ENCODE data around the gene IGFBP1. TPM values are rescaled to one million over a fixed set of nuclear protein-coding genes. Genes with fewer than 3 reads are reported as not detected.

IGFBP1 gene
- polyA plus RNA-seq, 4 donors, result 0.27 TPM; not detected in 3

DNA sequence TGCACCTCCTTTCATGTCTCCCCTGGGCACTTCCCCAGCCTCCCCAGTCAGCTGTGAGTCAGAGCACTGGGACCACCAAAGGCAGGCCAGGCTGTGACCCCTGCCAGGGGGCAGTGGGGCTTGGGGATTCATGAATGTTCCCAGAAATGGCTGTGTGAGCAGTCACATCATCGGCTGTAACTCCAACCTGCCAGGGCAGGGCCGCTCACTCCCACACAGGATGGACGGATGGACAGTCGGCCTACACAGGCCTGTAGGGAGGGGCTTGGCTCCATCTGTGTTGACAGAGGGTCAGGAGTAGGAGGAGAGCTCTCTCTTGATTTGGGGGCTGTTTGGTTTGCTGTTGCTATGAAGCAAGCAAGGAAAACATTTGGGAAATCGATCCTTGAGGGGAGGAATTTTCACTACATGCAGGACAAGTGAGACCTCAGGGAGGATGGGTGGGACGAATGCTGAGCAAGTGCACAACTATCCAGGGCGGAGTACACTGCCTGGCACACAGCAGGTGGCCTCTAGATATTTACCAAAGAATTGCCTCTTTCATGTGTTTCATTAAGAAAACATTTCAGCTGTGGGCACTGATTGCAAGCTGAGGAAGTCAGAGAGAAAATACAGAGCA lies 2.9 kb upstream of the IGFBP1 start:
- no peaks in the 10 kb centered on the region for H3K36me3 ChIP-seq (ENCODE audit: control insufficient read depth in 3 of 3, insufficient read depth in 2 of 3, low read depth in 1 of 3, low read length in 3 of 3)
- H3K4me1 ChIP-seq (ENCODE audit: control insufficient read depth in 3 of 3, insufficient read depth in 2 of 3, low read depth in 1 of 3, low read length in 2 of 3), result no peaks in the 10 kb centered on the region
- H3K27ac ChIP-seq (ENCODE audit: low read depth in 1 of 3, low read length in 2 of 3), result no peak overlapping the region
- no peak overlapping the region for H3K4me3 ChIP-seq (ENCODE audit: low read depth in 1 of 3, low read length in 3 of 3)
- WGBS, 3 donors, result 51 to 63% (median 53%) methylated on average over 7 of the region's 7 CpGs
- DNase-seq, result no peak
- H3K9me3 ChIP-seq (ENCODE audit: control insufficient read depth in 2 of 2, insufficient read depth in 1 of 2, low read depth in 1 of 2, low read length in 1 of 2), result no peaks in the 10 kb centered on the region
- FAIRE-seq, result no peak
- H3K27me3 ChIP-seq (ENCODE audit: control insufficient read depth in 3 of 3, insufficient read depth in 3 of 3, low read length in 3 of 3), result peaks cover 14 to 43% (median 19%) of the 10 kb centered on the region in 3 donors

DNA sequence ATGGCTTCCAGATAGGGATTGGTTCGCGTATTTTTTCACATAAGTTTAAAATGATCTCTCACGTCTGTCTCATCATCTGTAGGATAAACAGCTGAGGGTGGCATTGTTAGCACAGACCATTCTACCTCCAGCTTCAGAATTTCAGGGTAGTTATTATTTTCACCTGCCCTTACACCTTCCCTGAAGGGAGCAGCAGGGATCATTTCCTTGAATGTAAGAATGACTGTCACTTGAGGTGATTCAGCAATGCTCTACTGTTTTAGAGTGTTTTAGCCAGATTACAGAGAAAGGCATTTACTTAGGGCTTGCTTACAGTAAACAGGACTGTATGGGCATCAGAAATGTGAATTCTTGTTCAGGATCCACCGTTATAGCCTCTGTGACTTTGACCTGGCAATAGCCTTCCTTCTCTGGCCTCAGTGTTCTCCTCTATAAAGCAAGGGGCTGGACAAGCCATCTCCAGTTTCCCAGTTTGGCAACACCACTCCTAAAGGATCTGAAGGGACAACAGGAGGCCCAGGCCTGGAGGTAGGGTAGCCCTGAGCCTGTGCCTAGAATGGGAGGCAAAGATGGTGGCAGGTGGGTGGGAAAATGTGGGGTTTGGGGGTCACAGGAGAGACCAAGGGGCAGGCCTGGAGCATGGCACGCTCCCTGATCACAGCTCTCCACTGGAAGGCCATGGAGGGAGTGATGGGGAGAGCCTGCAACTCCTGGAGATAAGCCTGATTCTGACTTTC lies 1.2 kb upstream of the IGFBP1 start:
- Histone ChIP-seq H3K27ac (ENCODE audit: low read depth in 1 of 3, low read length in 2 of 3) (no peak overlapping the region), H3K27me3 (ENCODE audit: control insufficient read depth in 3 of 3, insufficient read depth in 3 of 3, low read length in 3 of 3) (peaks cover 14 to 46% (median 19%) of the 10 kb centered on the region in 3 donors), H3K36me3 (ENCODE audit: control insufficient read depth in 3 of 3, insufficient read depth in 2 of 3, low read depth in 1 of 3, low read length in 3 of 3) (no peaks in the 10 kb centered on the region), H3K9me3 (ENCODE audit: control insufficient read depth in 2 of 2, insufficient read depth in 1 of 2, low read depth in 1 of 2, low read length in 1 of 2) (no peaks in the 10 kb centered on the region), H3K4me1 (ENCODE audit: control insufficient read depth in 3 of 3, insufficient read depth in 2 of 3, low read depth in 1 of 3, low read length in 2 of 3) (no peaks in the 10 kb centered on the region), H3K4me3 (ENCODE audit: low read depth in 1 of 3, low read length in 3 of 3) (no peak overlapping the region)
- 79 to 92% (median 84%) methylated on average over 5 of the region's 5 CpGs for WGBS, 3 donors
- no peak for FAIRE-seq
- DNase-seq, result no peak

DNA sequence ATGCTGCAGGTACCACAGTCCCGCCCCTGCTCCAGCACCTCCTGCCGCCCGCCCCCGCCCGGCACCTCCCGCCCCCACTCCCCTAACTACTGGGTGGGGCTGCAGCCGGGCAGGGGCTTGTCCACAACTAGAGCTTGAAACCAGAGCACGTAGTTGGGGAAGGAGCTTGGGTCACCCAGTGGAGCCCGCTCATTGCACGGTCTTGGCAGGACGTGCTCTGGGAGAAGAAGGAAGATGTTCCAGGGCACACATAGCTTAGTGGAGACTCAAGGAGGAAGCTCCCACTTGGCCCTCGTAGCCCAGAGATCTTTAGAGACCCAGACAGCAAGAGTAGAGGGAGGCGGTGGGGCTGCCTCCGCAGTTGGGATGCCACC lies 692 bp downstream of the IGFBP1 start:
- FAIRE-seq (no peak), DNase-seq (no peak)
- Histone ChIP-seq H3K27me3 (ENCODE audit: control insufficient read depth in 3 of 3, insufficient read depth in 3 of 3, low read length in 3 of 3) (peaks cover 14 to 51% (median 19%) of the 10 kb centered on the region in 3 donors), H3K36me3 (ENCODE audit: control insufficient read depth in 3 of 3, insufficient read depth in 2 of 3, low read depth in 1 of 3, low read length in 3 of 3) (no peaks in the 10 kb centered on the region), H3K4me1 (ENCODE audit: control insufficient read depth in 3 of 3, insufficient read depth in 2 of 3, low read depth in 1 of 3, low read length in 2 of 3) (no peaks in the 10 kb centered on the region), H3K27ac (ENCODE audit: low read depth in 1 of 3, low read length in 2 of 3) (no peak overlapping the region), H3K9me3 (ENCODE audit: control insufficient read depth in 2 of 2, insufficient read depth in 1 of 2, low read depth in 1 of 2, low read length in 1 of 2) (no peaks in the 10 kb centered on the region), H3K4me3 (ENCODE audit: low read depth in 1 of 3, low read length in 3 of 3) (peak overlapping the region in 1 of 3 donors; percentile 8)
- WGBS, 3 donors, result 9 to 14% (median 13%) methylated on average over 14 of the region's 14 CpGs

DNA sequence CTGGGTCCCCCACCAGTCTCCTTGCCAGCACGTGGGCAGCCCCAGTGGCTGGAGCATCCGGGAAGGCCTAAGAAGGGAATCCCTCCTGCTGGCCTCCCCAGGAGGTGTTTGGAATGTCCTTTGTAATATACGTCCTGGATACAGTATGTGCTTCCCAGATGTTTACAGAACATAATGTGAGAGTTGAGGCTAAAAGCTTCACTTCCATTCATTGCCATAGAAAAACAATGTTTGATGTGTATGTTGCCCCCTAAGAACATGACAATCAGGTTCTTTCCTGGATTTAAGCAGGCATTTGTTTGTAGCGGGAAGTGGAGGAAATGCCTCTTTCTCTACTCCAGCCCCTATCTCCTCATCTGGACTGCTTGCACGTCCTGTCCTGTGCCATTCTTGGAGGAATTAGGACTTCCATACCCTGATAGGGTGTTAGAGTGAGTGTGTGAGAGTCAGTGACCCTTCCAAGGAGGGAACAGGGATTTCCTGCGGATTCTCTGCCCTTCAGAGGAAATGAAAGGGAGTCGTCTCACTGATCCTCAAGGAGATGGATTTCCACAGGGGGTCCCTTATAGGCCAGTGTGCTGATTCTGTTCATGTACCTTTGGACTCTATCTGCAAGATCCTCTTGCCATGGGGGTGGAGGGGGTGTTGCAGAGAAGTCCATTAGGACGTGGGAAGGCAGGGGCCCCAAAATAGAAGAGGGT lies 1.2 kb downstream of the IGFBP1 start:
- H3K9me3 ChIP-seq (ENCODE audit: control insufficient read depth in 2 of 2, insufficient read depth in 1 of 2, low read depth in 1 of 2, low read length in 1 of 2), result no peaks in the 10 kb centered on the region
- WGBS, 3 donors, result 49 to 56% (median 51%) methylated on average over 8 of the region's 8 CpGs
- no peak overlapping the region for H3K27ac ChIP-seq (ENCODE audit: low read depth in 1 of 3, low read length in 2 of 3)
- peaks cover 14 to 50% (median 19%) of the 10 kb centered on the region in 3 donors for H3K27me3 ChIP-seq (ENCODE audit: control insufficient read depth in 3 of 3, insufficient read depth in 3 of 3, low read length in 3 of 3)
- H3K4me1 ChIP-seq (ENCODE audit: control insufficient read depth in 3 of 3, insufficient read depth in 2 of 3, low read depth in 1 of 3, low read length in 2 of 3), result no peaks in the 10 kb centered on the region
- FAIRE-seq (no peak), DNase-seq (no peak)
- H3K4me3 ChIP-seq (ENCODE audit: low read depth in 1 of 3, low read length in 3 of 3), result no peak overlapping the region
- H3K36me3 ChIP-seq (ENCODE audit: control insufficient read depth in 3 of 3, insufficient read depth in 2 of 3, low read depth in 1 of 3, low read length in 3 of 3), result no peaks in the 10 kb centered on the region

DNA sequence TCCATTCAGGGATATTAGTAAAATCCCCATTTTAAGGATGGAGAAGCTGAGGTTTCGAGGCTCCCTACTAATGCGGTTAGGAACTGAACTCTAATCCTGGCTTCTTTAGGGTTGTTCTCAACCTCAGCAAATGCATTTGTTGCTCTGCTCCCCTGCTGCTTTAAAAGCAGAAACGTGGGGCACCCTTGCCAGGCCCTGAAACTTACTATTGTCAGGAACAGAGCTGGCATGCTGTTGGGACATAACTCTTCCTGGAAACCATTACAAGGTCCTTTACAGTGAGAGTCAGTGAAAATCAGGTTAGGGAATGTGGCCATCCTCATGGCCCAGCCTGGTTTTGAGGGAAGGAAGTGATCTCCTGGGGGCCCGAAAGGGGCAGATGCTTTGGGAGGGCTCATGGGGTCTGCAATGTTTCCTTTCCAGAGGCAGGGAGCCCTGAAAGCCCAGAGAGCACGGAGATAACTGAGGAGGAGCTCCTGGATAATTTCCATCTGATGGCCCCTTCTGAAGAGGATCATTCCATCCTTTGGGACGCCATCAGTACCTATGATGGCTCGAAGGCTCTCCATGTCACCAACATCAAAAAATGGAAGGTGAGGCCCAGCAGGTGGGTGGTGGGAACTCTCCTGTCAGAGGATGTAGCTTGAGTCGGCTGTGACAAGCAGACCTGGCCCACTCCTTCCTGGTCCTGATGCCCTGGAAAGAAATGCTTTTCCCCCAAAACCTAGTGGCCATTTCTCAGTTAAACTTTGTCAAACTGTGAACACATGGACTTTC lies 2.0 kb downstream of the IGFBP1 start:
- peaks cover 14 to 44% (median 16%) of the 10 kb centered on the region in 3 donors for H3K27me3 ChIP-seq (ENCODE audit: control insufficient read depth in 3 of 3, insufficient read depth in 3 of 3, low read length in 3 of 3)
- H3K27ac ChIP-seq (ENCODE audit: low read depth in 1 of 3, low read length in 2 of 3), result no peak overlapping the region
- DNase-seq, result no peak
- no peaks in the 10 kb centered on the region for H3K4me1 ChIP-seq (ENCODE audit: control insufficient read depth in 3 of 3, insufficient read depth in 2 of 3, low read depth in 1 of 3, low read length in 2 of 3)
- H3K4me3 ChIP-seq (ENCODE audit: low read depth in 1 of 3, low read length in 3 of 3), result no peak overlapping the region
- WGBS, 3 donors, result 74 to 83% (median 81%) methylated on average over 8 of the region's 8 CpGs
- H3K36me3 ChIP-seq (ENCODE audit: control insufficient read depth in 3 of 3, insufficient read depth in 2 of 3, low read depth in 1 of 3, low read length in 3 of 3), result no peaks in the 10 kb centered on the region
- H3K9me3 ChIP-seq (ENCODE audit: control insufficient read depth in 2 of 2, insufficient read depth in 1 of 2, low read depth in 1 of 2, low read length in 1 of 2), result no peaks in the 10 kb centered on the region
- no peak for FAIRE-seq

DNA sequence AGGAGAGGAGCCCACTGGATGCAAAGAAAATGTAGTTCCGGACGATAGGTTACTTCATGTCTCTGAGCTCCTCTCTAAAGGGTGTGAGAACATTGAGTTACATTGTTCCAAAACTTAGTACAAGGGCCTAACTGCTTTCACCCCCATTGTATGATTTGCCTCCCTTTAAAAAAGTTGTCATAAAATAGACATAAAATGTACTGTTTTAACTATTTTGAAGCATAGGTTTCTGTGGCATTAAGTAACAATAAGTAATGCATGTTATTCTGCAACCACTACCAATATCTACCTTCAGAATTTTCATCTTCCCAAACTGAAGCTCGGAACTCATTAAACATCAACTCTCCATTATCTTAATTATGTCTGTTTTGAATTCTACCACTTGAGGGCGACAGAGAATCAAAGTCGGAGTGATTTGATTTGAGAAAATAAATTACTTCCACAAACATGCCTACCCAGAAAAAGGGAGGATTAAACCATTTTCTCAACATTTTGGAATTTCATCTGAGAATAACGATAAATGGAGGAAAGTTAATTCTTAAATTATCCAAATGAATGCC lies 2.7 kb downstream of the IGFBP1 start:
- Histone ChIP-seq H3K4me3 (ENCODE audit: low read depth in 1 of 3, low read length in 3 of 3) (no peak overlapping the region), H3K36me3 (ENCODE audit: control insufficient read depth in 3 of 3, insufficient read depth in 2 of 3, low read depth in 1 of 3, low read length in 3 of 3) (no peaks in the 10 kb centered on the region), H3K9me3 (ENCODE audit: control insufficient read depth in 2 of 2, insufficient read depth in 1 of 2, low read depth in 1 of 2, low read length in 1 of 2) (no peaks in the 10 kb centered on the region), H3K4me1 (ENCODE audit: control insufficient read depth in 3 of 3, insufficient read depth in 2 of 3, low read depth in 1 of 3, low read length in 2 of 3) (no peaks in the 10 kb centered on the region), H3K27me3 (ENCODE audit: control insufficient read depth in 3 of 3, insufficient read depth in 3 of 3, low read length in 3 of 3) (peaks cover 12 to 38% (median 14%) of the 10 kb centered on the region in 3 donors), H3K27ac (ENCODE audit: low read depth in 1 of 3, low read length in 2 of 3) (no peak overlapping the region)
- DNase-seq, result peak; percentile 31 to 43
- 33 to 39% (median 37%) methylated on average over 6 of the region's 6 CpGs for WGBS, 3 donors
- no peak for FAIRE-seq

DNA sequence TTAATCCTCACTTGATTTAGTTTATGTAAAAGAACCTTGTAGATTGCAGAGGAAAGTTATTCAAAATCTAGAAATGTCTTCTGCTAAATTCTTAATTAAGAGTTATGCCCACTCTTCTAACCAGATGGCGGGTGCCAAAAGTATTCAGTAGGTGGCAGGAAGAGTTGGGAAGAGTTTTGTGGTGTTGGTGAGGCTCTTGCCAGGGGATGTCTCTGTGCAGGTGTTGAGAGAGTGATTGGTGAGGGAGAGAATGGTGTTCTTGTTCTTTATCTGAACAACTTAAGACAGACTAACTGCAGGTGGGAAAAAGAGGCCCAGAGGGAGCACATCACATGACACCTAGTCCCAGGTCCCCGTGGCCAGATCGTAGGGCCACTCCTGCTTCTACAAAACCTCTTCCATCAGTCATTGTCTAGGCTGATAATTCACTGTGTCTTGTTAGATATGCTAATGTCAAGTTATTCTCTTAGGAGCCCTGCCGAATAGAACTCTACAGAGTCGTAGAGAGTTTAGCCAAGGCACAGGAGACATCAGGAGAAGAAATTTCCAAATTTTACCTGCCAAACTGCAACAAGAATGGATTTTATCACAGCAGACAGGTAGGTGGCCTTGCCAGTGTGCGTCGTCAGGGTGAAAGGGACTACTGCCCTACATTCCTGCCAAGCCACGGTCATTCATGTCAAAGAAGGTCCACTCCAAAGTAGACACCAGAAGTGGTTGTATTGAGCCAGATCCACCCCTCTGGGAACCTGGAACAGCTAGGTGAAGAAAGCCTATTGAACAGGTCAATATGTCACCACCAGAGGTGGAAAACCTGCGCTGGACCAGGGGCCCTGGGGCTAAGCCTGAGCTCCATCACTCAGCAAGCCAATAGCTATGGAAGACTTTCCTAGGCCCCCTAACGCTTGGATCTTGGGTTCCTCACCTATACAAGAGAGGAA lies 3.4 kb downstream of the IGFBP1 start:
- Histone ChIP-seq H3K4me3 (ENCODE audit: low read depth in 1 of 3, low read length in 3 of 3) (no peak overlapping the region), H3K4me1 (ENCODE audit: control insufficient read depth in 3 of 3, insufficient read depth in 2 of 3, low read depth in 1 of 3, low read length in 2 of 3) (no peaks in the 10 kb centered on the region), H3K27ac (ENCODE audit: low read depth in 1 of 3, low read length in 2 of 3) (no peak overlapping the region), H3K9me3 (ENCODE audit: control insufficient read depth in 2 of 2, insufficient read depth in 1 of 2, low read depth in 1 of 2, low read length in 1 of 2) (no peaks in the 10 kb centered on the region), H3K36me3 (ENCODE audit: control insufficient read depth in 3 of 3, insufficient read depth in 2 of 3, low read depth in 1 of 3, low read length in 3 of 3) (no peaks in the 10 kb centered on the region), H3K27me3 (ENCODE audit: control insufficient read depth in 3 of 3, insufficient read depth in 3 of 3, low read length in 3 of 3) (peaks cover 12 to 38% (median 14%) of the 10 kb centered on the region in 3 donors)
- DNase-seq (no peak), FAIRE-seq (no peak)
- WGBS, 3 donors, result 64 to 79% (median 64%) methylated on average over 10 of the region's 10 CpGs
